ES-I3 (cell line): ENCODE measurements around the gene PRSS33.

Experiments
- H3K36me3 ChIP-seq: 2 replicates; pipeline ENCODE4 v1.6.1; 2013; ENCODE audit warnings: mild to moderate bottlenecking, low read length, control low read depth, moderate library complexity; ENCODE audit not compliant: insufficient read depth
- H3K4me1 ChIP-seq: 2 replicates; pipeline ENCODE4 v1.6.1; 2013; ENCODE audit warnings: mild to moderate bottlenecking, control low read depth, low read length; ENCODE audit not compliant: insufficient read depth
- H3K9ac ChIP-seq: 2 replicates; pipeline ENCODE4 v1.6.1; 2013; ENCODE audit warnings: low read depth, mild to moderate bottlenecking, low read length, moderate library complexity
- H3K9me3 ChIP-seq: 2 replicates; pipeline ENCODE4 v1.6.1; 2013; ENCODE audit warnings: mild to moderate bottlenecking, low read length, moderate library complexity; ENCODE audit not compliant: control insufficient read depth, insufficient read depth

The PRSS33 gene

DNA sequence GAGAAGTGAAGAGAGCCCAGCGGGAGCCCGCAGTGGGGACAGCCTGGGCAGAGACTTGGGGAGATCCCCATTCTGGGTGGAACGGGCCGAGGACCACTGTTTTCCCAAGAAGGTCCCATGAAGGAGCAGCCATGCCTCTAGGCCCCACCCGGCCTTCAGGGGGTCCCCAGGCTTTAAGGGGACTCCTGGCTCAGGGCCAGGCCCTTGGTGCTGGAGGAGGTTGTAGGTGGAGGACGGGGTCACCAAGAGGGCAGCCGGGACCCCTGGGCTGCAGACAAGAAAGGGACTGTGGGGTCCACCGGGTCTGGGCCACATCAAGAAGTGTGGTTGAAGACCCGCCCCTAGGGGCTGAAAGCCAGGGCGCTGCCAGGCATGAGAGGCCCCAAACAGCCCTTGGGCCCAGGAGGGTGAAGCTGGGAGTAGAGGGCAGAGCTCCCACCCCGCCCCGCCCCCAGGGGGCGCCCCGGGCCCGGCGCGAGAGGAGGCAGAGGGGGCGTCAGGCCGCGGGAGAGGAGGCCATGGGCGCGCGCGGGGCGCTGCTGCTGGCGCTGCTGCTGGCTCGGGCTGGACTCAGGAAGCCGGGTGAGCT, 29.5 kb upstream of the PRSS33 start, which contains the start of gene PRSS21:
PRSS21 (plus strand) TSS at position 487 of the 589 bp plus-strand sequence; CDS start at position 519, 32 bp downstream.
- Histone ChIP-seq H3K4me1 (peaks cover 5% of the 10 kb centered on the region; the same call in 1 of the 2 replicates), H3K9ac (no peak within 1 kb of the TSS), H3K36me3 (no peaks in the 10 kb centered on the region), H3K9me3 (no peaks in the 10 kb centered on the region)

DNA sequence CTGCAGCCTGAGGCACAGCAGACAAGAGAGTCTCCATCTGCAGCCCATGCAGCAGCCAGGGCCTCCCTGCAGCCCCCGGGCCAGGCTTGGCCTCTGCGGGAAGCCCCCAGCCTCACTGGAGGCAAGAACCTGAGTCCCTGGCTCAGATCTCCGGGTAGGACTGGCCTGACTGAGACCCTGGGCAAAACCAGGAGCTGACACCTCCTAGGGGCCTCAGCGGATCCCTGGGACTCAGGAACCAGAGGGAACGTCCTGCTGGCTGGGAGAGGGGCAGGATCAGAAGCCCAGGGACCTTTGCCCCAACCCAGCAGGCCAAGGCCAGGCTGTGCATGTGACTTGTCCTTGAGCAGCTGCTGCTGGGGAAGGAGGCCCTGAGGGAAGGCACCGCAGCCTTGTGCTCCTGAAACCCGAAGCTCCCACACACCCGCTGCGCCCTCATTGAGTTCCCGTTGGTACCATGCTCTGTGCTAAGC, 28.0 kb upstream of the PRSS33 start:
- peaks cover 8% of the 10 kb centered on the region; the same call in 1 of the 2 replicates for H3K4me1 ChIP-seq
- H3K9ac ChIP-seq, result no peak overlapping the region
- H3K36me3 ChIP-seq, result no peaks in the 10 kb centered on the region
- H3K9me3 ChIP-seq, result no peaks in the 10 kb centered on the region

DNA sequence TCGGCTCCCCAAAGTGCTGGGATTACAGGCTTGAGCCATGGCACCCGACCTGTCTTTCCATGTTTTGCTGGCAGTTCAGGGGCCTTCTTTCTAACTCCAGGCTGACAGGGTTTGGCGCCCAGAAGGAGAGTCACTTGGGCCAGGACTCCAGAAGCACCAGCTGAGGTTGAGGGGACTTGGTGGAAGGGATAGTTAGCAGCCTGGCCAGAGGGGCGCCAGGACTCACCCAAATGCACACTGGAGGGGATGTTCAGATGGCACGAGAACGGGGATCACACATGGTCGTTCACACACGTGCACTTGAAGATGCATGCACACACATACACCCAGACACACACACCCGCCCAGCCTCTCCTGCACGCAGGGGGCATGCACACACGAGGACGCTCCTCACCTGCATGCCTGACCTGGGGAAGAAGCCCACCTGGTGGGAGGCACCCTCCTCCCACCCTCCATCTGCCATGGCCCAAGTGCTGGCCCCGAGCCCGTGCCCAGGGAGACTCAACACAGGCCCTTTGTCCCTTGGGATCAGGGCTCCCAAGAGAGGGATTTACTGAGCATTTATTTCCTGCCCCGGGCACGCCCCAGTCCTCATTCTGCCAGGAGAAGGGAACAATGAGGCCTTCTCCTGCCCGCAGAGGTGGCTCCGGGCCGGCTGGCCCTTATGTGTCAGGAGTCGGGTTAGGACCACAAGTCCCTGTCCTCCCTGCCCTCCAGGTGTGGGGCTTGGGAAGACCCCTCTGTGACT, 27.4 kb upstream of the PRSS33 start:
- H3K36me3 ChIP-seq, result no peaks in the 10 kb centered on the region
- H3K4me1 ChIP-seq, result peaks cover 8% of the 10 kb centered on the region; the same call in 1 of the 2 replicates
- no peaks in the 10 kb centered on the region for H3K9me3 ChIP-seq
- H3K9ac ChIP-seq, result no peak overlapping the region

DNA sequence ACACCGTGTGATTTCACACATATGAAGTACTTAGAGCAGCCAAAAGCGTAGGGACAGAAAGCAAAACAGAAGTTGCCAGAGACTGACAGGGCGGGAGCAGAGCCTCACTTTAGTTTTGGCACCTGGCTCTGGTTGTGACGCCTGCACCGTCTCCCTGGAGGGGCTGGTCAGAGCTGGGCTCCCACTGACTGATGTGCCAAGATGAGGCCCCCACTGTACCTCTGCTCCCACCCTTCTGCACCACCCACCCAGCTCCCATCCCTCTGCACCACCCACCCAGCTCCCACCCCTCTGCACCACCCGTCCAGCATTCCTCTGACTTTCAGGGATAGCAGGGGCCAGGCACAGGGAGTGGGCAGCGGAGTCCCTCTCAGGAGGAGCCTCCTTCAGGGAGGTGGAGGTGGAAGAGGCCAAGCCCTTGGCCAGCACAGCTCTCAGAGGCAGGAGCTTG, 26.4 kb upstream of the PRSS33 start:
- Histone ChIP-seq H3K4me1 (peaks cover 8% of the 10 kb centered on the region; the same call in 1 of the 2 replicates), H3K9ac (no peak overlapping the region), H3K36me3 (no peaks in the 10 kb centered on the region), H3K9me3 (no peaks in the 10 kb centered on the region)

DNA sequence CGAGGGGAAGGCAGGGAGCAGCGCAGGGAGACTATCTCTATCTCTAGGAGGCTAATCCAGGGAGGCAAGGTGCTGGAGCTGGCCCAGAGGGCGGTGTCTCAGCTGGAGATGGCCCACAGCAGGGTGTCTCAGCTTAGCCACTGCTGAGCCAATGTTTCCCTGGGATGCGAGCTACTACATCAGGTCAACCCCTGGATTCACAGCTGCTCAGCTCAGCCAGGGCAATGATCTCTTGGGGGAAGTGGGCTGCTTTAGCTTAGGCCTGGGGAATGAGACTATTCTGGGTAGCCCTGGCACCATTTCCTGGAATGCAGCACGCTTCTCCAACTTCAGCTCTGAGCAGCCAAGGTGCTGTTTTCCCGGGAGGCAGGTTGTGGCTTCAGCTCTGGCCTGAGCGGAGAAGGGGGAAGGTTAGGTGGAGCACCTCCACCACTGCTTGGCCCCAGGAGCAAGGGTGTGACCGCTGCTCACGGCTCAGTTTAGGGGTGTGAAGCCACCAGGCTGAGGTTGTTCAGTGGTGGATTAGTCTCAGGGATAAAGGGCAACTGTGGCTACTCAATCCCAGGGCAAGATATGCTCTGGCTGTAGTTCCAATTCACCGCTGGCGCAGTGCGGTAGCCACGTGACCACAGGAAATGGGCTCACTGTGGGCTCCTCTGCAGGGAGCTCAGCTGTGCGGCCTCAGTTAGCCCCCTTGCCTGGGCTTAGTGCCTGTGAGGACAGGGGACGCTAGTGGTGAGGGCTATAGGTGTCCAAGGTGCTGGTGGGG, 24.5 kb upstream of the PRSS33 start:
- no peaks in the 10 kb centered on the region for H3K36me3 ChIP-seq
- H3K9me3 ChIP-seq, result no peaks in the 10 kb centered on the region
- peaks cover 8% of the 10 kb centered on the region; the same call in 1 of the 2 replicates for H3K4me1 ChIP-seq
- no peak overlapping the region for H3K9ac ChIP-seq

DNA sequence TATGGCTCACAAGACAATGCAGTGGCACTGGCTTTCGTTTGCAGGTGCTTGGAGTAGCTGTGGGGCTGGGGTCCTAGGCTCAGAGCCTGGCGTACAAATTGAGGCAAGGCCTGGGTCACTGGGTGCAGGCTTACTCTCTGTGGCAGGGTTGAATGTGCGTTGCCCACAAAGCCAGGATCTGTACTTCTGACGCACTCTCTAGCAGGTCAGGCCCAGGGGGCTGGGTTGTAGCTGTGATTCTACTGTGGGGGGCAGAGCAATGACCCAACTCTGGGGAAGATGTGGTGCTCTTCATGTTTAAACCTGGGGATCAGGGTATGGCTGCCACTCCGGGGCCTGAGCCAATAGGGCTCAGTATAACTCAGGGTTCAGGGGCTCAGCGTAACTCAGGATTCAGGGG, 23.3 kb upstream of the PRSS33 start:
- H3K9me3 ChIP-seq, result no peaks in the 10 kb centered on the region
- peaks cover 8% of the 10 kb centered on the region; the same call in 1 of the 2 replicates for H3K4me1 ChIP-seq
- H3K36me3 ChIP-seq, result no peaks in the 10 kb centered on the region
- H3K9ac ChIP-seq, result no peak overlapping the region

DNA sequence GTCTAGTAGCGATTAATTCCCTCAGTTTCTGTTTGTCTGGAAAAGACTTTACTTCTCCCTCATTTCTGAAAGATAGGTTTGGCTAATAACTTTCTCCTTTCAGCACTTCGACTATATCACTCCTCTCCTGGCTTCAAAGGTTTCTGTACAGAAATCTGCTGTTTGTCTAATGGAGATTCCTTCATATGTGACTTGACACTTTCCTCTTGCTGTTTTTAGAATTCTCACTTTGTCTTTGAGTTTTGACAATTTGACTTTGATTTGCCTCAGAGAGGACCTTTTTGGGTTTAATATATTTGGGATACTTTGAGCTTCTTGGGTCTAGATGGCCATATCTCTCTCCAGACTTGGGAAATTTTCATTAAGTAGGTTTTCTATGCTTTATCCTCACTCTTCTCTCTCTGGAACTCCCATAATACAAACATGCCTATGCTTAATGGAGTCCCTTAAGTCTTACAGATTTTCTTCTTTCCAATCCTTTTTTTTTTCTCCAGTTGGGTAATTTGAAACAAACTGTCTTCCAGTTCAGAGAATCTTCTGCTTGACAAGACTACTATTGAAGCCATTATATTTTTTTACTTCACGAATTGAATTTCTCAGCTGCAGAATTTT, 21.9 kb upstream of the PRSS33 start:
- Histone ChIP-seq H3K36me3 (no peaks in the 10 kb centered on the region), H3K9ac (no peak overlapping the region), H3K4me1 (peaks cover 8% of the 10 kb centered on the region; the same call in 1 of the 2 replicates), H3K9me3 (peaks cover 10% of the 10 kb centered on the region)

DNA sequence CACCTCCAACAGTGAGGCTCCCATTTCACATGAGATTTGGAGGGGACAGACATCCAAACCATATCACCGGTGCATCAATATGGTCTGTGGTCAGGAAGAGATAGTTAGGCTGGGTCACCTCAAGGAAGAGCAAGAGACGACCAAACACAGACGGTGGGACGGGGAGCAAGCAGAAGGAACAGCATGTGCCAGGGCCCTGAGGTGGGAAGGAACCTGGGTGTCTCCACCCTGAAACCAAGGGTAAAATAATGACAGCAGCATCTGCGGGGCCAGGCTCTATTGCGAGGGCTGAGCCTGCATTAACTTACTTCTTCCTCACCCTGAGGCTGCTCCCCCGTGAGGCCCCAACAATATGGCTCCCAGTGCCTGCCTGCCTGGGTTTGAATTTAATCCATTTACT, 20.8 kb upstream of the PRSS33 start:
- Histone ChIP-seq H3K36me3 (no peaks in the 10 kb centered on the region), H3K9me3 (peaks cover 19% of the 10 kb centered on the region), H3K4me1 (peaks cover 8% of the 10 kb centered on the region; the same call in 1 of the 2 replicates), H3K9ac (no peak overlapping the region)

DNA sequence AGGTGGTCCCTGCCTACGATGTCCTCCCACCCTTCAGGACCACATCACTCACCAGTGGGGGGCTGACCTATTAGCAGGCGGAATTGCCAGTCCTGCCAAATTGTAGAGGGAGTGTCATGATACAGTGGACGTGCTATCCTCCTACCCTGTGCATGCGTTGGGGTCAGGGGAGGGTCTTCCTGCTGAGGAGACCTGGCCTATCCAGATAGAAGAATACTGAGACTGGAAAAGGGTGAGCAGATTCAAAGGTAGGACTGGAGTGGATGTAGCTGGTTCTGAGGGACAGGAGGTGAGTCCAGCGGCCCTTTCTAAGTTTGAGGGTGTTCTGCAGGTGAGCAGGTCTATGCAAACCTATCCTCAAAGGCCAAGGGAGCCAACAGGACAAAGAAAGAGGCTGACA, 18.9 kb upstream of the PRSS33 start:
- H3K36me3 ChIP-seq, result no peaks in the 10 kb centered on the region
- no peaks in the 10 kb centered on the region for H3K4me1 ChIP-seq
- peaks cover 19% of the 10 kb centered on the region for H3K9me3 ChIP-seq
- no peak overlapping the region for H3K9ac ChIP-seq

DNA sequence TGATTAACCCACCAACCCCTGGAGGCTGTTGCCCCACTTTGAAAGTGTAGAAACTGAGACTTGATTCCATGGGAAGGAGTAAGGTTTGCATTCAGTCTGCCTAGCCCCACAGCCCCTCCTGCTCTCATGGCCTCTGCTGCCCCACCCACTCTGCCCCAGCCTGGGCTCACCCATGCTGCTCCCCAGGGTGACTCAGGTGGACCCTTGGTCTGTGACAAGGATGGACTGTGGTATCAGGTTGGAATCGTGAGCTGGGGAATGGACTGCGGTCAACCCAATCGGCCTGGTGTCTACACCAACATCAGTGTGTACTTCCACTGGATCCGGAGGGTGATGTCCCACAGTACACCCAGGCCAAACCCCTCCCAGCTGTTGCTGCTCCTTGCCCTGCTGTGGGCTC, 17.4 kb upstream of the PRSS33 start:
- Histone ChIP-seq H3K9ac (no peak overlapping the region), H3K4me1 (no peaks in the 10 kb centered on the region), H3K9me3 (peaks cover 19% of the 10 kb centered on the region), H3K36me3 (no peaks in the 10 kb centered on the region)

DNA sequence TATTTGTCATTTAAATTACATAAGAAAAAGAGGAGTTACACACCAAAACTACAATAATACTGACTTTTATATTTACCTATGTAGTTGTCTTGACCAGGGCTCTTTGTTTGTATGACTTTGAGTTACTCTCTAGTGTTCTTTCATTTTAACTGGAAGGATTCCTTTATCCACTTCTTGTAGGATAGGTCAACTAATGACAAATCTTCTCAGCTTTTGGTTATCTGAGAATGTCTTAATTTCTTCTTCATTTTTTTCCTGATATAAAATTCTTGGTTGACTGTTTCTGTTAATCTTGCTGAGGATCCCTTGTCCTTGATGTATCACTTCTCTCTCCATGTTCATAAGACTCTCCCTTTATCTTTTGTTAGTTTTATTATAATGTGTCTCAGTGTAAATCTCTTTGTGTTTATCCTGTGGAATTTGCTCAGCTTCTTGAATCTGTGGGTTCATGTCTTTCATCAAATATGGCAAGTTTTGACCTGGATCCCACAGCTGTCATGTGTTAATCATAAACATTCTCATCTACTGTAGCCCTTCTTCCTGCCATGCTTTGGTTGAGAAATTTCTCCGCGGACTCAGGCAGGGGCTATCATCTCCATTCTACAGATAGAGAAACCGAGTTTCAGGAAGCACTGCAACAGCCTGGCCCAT, 16.3 kb upstream of the PRSS33 start:
- peaks cover 19% of the 10 kb centered on the region for H3K9me3 ChIP-seq
- H3K9ac ChIP-seq, result no peak overlapping the region
- no peaks in the 10 kb centered on the region for H3K4me1 ChIP-seq
- no peaks in the 10 kb centered on the region for H3K36me3 ChIP-seq

DNA sequence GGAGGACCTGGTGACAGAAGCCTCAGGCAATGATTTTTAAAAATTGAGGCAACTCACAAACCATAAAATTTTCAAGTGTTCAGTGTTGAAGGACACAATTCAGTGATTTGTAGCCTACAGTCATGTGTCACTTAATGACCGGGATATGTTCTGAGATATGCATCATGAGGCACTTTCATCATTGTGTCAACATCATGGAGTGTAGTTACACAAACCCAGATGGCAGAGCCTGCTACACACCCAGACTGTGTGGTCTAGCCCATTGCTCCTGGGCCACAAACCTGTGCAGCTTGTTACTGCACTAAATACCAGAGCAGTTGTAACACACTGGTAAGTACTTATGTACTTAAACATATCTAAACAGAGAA, 12.5 kb upstream of the PRSS33 start:
- peaks cover 13% of the 10 kb centered on the region for H3K9me3 ChIP-seq
- H3K9ac ChIP-seq, result no peak overlapping the region
- H3K4me1 ChIP-seq, result no peaks in the 10 kb centered on the region
- no peaks in the 10 kb centered on the region for H3K36me3 ChIP-seq

DNA sequence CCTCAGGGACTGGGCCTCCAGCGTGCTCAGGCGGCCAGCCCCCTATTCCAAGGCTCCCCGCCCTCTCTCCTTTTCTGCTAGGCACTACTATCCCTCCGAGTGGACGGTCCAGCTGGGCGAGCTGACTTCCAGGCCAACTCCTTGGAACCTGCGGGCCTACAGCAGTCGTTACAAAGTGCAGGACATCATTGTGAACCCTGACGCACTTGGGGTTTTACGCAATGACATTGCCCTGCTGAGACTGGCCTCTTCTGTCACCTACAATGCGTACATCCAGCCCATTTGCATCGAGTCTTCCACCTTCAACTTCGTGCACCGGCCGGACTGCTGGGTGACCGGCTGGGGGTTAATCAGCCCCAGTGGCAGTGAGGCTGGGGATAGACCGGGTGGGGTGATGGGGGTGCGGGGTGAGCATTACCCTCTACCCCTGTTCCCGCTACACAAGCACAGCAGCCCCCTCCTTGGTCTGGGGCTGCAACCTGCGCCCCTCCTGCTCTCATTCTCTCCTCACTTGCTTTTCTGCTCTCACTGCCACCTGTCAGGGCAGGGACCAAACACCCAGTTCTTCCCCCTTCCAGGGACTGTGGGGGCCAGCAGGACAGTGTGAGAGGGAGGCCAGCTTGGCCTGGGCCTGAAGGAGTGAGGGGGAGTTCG, 12.0 kb upstream of the PRSS33 start:
- H3K4me1 ChIP-seq, result no peaks in the 10 kb centered on the region
- no peak overlapping the region for H3K9ac ChIP-seq
- H3K9me3 ChIP-seq, result peaks cover 10% of the 10 kb centered on the region
- H3K36me3 ChIP-seq, result no peaks in the 10 kb centered on the region
